GM19455 (cell line): Measurements from ENCODE around the gene MAD1L1.

Experiments
- ATAC-seq: cut with Tn5 transposase; IDR thresholded peaks from one replicate; pipeline ENCODE4 v1.9.1; 2021; ENCODE audit not compliant: unreplicated experiment

MAD1L1 gene

DNA sequence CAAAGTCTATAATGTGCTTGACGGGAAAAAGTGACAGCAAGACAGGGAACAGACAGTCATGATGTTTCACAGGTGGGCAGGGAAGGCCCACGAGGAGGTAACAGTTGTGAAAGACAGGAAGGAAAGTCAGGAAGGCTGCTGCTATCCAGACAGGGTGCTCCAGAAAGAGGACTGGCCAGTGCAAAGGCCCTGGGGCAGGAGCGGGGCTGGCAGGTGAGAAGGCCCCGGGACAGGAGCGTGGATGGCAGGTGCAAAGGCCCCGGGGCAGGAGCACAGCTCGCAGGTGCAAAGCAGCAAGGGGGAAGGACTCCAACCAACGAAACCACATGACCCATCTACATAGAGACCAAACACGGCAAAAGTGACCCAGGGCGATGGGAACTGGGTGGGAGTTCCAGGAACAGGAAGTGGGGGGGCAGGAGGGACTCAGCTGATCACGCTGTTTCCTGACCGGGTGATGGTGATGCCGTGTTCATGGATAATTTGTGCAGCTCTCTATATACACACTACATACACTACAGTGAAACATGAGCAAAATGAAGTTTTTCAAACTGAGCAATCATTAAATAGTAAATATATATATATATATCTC, 138.2 kb downstream of the MAD1L1 start:
- no peak for ATAC-seq

DNA sequence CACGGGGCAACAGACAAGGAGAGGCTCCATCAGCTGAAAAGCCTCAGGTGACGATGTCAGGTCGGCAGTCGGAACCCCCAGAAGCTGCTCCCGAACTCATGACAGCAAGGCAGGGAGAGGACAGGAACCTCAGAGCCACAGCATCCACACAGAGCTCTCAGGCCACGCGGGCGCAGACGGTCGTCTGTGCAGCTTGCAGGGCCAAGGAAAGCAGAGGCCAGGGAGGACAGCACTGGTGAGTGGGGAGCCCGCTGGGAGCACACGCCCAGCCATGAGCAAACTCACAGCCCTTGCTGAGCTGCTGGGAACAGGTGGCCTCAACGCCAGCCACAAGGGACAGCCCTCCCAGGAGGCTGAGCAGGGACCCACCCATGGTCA, 138.9 kb downstream of the MAD1L1 start:
- ATAC-seq = no peak

DNA sequence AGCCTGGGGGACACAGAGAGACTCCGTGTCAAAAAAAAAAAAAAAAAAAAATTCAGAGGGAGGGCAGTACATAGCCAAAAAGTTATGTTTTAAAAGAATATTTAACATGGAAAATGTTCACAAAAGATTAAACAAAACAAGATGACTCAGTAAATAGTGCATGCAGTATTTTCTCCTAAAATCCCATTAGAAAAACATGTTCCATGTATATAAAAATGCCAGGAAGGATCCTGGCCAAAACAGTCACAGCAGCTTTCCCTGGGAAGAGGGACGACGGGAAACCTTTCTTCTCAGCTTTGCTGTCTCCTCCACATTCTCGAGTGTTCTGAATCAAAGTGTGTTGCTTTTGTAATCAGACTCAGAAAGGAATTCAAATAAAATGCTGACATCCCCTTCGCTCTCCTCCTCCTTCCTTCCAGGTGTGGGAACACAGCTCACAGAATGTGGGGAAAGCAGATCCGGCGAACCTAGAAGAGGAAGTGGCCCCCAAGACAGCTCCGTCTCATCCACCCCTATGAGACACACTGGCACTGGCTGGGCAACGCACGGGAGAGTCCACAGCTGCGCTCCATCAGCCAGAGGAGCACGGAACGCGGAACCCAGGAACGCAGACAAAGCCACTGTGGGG, 139.4 kb downstream of the MAD1L1 start:
- ATAC-seq = no peak

DNA sequence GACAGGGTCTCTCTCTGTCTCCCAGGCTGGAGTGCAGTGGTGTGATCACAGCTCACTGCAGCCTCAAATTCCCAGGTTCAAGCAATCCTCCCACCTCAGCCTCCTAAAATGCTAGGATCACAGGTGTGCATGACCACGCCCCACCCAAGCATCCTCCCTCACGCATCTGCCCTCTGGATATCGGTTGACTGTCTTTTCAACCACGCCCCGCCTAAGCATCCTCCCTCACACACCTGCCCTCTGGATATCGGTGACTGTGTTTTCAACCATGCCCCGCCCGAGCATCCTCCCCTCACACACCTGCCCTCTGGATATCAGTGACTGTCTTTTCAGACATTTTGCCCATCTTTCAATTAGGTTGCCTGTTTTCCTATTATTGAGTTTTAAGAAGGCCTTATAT, 140.5 kb downstream of the MAD1L1 start:
- no peak for ATAC-seq

DNA sequence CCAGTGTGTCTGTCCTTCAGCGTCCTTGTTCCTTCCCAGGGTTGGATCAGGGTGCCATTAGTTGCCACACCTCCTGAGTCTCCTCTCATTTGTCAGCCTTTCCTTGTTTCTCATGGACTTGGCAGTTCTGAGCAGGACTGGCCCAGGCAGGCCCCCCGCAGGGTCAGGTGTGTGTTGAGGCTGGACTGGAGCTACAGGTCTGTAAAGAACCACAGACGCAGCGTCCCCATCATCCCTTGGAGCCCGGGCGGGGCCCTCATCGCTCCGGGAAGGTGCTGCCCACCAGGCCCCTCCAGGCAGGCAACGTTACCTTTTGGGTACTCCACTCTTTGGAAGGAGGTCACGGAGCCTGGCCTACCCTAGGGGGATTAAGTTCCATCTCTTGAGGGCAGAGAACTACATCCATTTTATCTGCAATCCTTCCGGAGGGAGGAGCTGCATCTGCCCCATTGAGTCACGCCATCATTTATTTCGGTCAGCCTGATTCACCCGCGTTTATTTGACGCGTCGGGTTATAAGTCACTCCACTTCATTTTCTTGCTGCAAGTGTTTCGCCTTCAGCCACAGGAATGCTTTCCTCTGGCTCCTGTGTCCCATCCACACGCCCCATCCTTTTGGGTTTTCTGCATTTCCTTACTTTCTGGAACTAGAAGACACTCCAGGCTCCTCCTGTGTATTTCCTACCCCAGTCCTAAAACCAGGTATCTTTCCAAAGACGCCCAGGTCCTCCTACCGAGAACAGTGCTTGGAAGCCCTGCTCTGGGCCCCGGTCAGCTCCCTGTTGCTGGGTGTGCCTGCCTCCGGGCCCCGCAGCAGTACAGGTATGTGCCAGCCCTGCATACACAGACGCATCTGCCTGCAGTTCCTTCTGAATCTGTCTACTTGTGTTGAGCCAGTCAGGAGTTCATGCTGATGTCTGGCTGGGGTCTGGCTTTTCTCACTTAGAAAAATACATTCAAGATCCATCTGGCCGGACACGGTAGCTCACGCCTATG, 141.9 kb downstream of the MAD1L1 start:
- ATAC-seq = no peak

DNA sequence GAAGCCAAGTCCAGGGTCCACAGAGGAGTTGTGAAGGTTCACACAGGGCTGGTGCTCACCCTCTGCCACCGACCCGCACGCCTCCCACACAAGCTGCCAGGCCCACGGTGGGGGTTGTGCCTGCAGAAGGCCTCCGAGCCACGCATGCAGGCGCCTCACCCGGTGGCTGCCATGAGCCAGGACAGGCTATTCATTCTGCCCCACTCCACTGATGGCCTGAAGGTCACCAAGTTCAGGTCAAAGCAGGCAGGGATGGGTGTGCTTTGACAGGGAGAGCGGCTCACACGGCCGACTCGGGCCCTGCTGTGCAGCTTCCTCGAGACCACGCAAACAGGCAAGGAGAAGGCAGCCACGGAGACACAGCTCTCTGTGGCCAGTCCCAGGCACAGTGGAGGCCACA, 143.9 kb downstream of the MAD1L1 start:
- ATAC-seq = no peak

DNA sequence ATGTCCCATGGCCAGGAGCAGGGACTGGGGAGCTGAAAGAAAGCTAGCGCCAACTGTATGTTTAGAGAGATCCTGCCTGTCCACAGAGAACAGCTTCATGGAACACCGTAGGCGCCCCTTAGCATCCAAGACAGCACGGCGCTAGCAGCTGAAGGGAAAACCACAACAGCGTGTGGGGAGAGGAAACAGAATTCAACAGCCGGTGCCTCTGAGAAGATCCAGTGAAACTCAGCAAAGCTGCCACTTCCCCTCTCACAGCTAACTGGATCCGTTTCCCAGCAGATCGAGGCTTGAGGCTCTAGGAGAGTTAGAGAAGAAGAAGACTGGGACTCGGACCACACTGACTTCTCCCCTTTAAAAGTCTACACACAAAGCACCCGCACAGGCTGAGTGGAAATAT, 145.0 kb downstream of the MAD1L1 start:
- no peak for ATAC-seq

DNA sequence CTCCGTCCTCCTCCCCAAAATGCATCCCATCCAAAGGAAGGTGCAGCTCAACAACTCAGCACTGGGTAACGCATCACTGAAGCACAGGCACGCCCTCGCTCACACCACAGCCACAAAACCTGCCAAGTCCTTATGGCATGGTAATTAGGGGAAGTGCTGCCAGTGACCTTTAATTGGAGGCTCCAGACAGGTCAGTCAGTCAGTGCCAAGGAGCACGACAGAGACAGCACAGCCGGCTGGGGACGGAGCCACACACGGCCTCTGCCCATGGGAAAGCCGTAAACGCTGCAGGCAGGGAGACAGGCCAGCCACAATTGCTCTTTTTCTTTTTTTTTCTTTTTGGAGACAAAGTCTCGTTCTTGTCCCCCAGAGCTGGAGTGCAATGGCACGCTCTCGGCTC, 146.5 kb downstream of the MAD1L1 start:
- no peak for ATAC-seq

DNA sequence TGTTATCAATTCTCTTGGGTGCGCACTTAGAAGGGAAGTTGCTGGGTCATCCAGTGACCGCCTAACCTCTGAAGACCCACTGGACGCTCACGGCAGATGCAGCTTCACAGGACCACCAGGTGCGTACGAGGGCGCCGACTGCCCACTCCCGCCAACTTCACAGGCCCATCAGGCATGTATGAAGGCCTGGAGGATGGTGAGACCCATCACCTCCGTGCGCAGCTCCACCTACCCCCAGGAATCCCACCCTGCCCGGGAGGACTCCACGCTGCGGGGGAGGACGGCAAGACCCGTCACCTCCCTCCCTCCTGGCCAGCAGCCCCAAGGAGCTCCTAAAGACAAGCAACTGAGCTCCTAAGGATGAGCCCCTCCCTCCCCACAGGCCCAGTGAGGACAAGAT, 146.9 kb downstream of the MAD1L1 start:
- ATAC-seq = no peak

DNA sequence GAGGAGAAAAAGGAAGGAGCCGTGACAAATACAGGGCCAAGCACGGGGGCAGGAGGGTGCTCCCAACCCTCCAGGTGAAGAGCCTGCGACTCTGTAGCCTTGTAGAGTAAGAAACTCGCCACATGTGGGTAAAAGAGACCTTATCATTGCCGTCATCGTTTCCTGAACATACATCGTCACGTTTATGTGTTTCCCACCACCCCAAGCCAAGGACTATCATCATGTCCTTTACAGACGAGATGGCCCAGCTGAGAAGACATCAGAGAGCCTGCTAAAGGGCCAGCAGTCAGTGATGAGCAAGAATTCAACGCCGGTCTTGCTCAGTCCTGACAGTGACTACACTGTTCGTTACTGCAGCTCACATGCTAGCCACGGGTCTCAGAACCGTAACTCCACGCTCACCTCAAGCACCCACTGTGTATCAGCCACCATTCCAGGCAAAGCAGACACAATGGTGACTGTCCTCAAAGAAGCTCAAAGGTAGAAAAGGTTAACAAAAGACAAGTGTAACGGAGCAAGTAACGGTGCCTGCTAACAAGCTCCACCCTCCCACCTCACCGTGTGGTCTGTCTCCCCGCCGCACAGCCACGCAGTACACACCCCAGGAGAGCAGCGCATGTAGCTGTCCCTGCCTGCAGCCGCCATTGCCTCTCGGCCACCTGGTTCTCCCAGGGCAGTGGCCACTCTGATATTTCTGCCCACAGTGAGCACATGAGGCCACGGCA, 147.8 kb downstream of the MAD1L1 start:
- no peak for ATAC-seq

DNA sequence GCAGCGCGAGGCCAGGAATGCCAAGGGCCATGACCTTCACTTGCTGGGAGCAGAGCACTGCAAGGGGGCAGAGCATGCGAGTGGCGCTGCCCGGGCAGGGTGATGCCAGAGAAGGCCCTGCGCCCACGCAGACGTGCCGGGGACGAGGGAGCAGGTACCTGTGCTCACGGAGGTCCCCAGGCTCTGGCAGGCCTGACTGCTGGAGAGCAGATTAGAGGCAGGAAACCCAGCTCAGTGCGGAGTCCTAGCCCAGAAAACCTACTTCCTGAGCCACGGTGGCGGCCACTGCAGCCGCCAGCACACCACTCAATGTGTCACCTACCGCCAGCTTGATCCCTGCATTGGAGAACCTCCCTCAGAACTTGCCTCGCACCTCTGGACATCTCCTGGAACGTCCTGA, 148.4 kb downstream of the MAD1L1 start:
- no peak for ATAC-seq

DNA sequence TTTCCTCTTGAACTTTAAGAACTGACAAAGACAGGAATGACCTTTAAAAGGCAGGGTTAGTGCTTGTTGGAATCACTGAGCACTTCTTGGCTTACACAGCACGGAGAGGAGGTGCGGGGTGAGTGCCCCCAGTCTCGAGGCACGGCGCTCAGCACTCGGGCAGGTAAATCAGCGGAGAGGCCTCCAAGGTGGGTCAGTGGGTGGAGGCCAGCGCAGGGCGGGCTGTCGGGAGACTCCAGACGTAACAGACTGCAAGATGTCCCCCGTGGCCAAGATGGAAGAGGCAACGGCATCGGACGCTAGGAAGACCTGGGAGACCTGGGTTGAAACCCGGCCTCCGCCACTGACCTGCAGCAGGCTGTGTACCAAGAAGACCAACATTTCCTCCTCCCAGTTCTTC, 149.4 kb downstream of the MAD1L1 start:
- ATAC-seq = no peak

DNA sequence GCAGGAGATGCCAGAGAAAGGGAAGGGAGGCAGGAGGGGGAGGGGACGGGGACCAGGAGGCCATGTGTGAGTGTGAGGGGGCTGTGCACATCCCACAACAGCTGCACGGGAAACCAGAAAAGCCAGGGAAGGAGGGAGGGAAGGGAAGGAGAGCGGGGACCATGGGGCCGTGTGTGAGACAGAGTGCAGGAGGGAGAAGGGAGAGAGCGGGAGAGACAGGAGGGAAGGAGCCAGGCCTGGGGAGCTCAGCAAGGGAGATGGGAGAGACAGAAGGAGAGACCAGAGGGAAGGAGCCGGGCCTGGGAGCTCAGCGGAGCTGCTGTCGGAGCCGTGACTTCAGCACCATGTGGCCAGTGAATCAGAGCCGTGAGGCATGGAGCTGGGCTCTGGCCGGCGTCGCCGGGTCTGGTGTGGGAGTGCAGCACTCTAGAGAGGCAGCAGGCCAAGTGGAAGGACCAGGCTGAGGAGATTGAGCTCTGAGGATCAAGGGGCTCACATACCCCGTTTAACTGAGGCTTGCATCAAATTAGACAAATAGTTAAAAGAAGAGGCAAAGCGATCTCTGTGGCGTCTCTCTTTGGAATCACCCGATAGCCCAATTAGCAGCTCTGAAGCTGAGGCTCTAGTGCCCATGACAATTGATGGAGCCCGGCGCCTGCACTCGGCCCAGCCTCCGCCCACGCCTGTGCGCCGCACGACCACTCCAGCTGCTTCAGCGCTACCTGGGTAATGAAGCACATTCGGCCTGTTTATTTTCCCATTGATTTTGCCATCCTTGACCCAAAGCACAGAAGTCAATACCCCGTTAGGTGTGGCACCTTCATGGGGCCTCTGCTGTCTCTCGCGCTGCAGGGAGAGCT, 150.4 kb downstream of the MAD1L1 start:
- ATAC-seq = no peak

DNA sequence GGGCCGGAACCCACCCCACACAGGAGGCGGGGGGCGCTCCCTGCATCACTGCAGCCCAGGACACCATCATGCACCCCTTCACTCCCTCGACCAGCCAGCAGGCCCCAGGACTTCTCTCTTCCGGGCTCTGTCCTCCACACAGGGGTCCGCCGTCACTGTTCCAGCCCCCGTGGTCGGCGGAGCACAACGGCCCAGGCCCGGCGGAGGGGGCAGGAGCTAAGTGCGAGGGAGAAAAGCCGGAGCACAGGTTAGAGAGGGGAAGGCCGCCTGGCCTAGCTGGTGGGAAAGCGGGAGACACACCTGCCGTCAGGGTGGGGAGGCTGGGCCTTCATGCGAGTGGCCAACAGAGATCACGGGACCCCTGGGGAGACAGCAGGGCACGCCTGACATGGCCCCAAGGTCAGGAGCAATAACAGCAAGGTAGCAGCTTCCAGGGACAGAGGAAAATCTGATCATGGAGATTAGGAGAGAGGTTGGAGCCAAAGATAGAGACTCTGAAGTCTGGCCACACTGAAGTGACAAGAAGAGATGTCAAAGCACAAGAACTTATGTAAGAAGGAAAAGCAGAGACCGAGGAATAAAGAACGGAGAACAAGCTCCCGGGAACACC, 151.1 kb downstream of the MAD1L1 start:
- no peak for ATAC-seq

DNA sequence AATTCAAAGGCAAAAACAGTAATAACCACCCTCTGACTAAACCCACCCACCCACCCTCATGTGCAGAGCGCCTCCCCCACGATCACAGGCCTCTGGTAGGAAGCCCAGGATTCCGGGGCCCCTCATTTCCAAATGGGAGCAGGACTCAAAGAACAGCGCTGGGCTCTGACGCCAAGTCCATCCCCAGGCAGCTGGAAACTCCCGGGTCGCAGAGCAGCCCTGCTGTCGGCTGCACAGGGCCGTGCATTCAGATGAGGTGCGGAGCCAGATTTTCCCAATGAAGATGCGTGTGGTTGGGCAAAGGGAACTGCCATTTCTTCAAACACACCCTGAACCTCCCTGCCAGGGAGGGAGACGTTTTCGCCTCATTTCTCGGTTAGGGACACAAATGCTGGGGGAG, 152.3 kb downstream of the MAD1L1 start:
- ATAC-seq = no peak

DNA sequence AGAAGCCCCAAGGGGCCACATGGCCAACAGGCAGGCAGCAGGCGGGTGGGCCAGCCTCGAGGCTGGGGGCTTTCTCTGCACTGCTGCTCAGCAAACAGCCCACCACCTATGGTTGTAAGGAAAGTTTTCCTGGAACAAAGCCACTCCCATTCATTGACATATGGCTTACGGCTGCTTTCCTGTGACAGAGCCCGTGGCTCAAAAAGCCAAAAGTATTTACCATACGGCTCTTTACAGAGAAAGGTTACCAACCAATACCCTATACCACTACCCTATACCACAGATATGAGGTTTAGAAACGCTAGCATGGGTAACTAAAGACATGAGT, 152.7 kb downstream of the MAD1L1 start:
- no peak for ATAC-seq

DNA sequence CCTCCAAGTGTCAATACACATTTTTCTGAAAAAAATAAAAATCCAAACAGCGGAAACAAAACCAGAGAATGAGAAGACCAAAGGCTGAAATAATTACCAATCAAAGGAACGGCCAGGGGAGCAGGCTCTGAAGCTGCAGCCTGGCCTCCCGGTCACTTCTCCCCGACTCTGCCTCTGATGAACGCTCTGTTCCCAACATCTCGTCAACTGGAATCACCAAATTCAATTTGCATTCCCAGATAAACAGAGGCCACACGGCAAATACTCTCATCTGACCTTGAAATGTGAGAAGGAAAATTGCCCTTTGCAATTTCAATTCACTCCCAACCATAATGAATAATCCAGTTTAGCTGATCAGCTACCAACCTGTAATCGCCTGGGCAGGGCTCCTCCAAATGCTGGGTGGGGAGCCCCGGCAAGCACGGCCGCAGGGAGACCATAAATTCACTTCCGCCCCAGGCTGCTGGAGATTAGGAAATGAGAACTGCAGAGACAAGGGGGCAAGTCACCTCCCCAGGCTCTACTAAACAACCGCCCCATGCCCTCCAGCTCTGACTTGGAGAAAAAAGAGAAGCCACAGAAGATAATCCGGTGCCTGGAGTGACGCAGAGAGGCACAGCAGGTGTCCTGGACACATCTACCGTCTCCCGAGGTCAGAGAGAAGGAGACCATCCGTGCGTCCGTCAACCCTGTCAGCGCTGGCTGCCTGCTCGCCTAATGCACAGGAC, 153.2 kb downstream of the MAD1L1 start:
- ATAC-seq = no peak

DNA sequence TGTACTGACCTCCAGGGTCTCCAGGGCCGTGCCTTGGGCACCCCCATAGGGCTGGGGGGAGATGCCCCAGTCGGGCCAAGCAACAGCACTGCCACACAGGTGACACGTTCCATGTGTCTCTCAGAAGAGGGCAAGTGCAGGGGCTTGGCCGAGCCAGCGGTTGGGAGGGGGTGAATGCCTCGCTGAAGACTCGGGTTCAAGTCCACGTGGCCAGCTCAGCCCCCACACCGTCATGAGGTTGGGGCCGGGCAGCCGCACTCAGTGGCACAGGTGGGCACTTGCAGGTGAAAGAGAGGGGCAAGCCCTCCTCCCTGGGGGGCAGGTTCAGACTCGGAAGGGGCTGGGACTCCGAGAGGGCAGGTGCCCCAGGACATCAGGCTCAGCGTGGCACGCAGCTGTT, 153.8 kb downstream of the MAD1L1 start:
- ATAC-seq = no peak

DNA sequence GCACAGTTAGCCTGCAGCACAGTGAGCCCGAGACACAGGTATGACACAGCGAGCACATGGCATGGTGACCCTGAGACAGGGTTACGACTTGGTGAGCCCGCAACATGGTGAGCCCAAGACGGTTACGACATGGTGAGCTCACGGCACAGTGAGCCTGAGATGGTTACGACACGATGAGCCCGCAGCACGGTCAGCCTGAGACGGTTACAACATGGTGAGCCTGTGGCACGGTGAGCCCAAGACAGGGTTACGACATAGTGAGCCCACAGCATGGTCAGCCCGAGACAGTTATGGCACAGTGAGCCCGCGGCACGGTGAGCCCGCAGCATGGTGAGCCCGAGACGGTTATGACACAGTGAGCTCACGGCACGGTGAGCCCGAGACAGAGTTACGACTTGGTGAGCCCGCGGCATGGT, 156.1 kb downstream of the MAD1L1 start:
- ATAC-seq = no peak

DNA sequence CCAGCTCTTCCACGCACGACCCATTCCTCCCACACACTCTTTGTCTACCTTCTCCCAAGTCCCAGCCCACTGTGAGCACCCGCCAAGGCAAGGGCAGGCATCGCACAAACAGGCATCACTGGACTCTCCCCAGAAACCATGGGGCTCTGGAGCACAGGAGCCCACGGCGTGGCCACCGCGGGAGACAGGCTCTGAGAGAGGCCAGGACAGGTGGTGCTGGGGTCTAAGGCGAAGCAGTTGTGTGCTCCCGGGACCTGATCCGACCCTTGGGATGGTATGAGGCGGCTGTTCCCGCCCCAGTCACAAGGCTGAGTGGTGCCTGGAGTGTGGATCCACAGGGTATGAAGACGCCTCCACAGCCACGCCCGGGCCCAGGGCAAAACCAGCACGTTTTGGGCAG, 156.9 kb downstream of the MAD1L1 start:
- ATAC-seq = no peak
